HUES48 (cell line): ENCODE data around the gene SERBP1.
A peak's percentile ranks its signal among the peaks of the same experiment; 100 is the strongest.
"Not testable (repeated sequence)": the region's sequence is repeated elsewhere in the genome, so short reads cannot be mapped to it uniquely, and the experiment has no call there.

Experiments
- H3K27ac ChIP-seq: one replicate; pipeline ENCODE4 v1.7.0; 2013; ENCODE audit warnings: low read depth, low read length, inconsistent platforms
- H3K27me3 ChIP-seq: 2 replicates; pipeline ENCODE4 v1.6.1; 2013; ENCODE audit warnings: mild to moderate bottlenecking, low read length; ENCODE audit not compliant: control insufficient read depth, insufficient read depth
- H3K36me3 ChIP-seq: 2 replicates; pipeline ENCODE4 v1.6.1; 2013; ENCODE audit warnings: low read length; ENCODE audit not compliant: control insufficient read depth, insufficient read depth
- H3K4me1 ChIP-seq: 2 replicates; pipeline ENCODE4 v1.6.1; 2013; ENCODE audit warnings: mild to moderate bottlenecking, low read length; ENCODE audit not compliant: control insufficient read depth, insufficient read depth
- H3K4me3 ChIP-seq: 2 replicates; pipeline ENCODE4 v1.5.1; 2013; ENCODE audit warnings: mild to moderate bottlenecking, low read depth, low read length
- H3K9ac ChIP-seq: 2 replicates; pipeline ENCODE4 v1.6.1; 2013; ENCODE audit warnings: mild to moderate bottlenecking, low read depth, low read length, moderate library complexity
- H3K9me3 ChIP-seq: 2 replicates; pipeline ENCODE4 v1.6.1; 2013; ENCODE audit warnings: low read length; ENCODE audit not compliant: control insufficient read depth, insufficient read depth

The SERBP1 gene

GRCh38 chr1:67429011-67429527 is 1.1 kb downstream of the SERBP1 start:
- Histone ChIP-seq H3K9me3 (no peaks in the 10 kb centered on the region), H3K4me1 (peaks cover 19% of the 10 kb centered on the region), H3K27ac (peak overlapping the region; percentile 80), H3K36me3 (peaks cover 55% of the 10 kb centered on the region), H3K4me3 (peak overlapping the region; percentile 90), H3K9ac (peak overlapping the region; percentile 95), H3K27me3 (no peaks in the 10 kb centered on the region)

- no peaks in the 10 kb centered on the region for H3K27me3 ChIP-seq
- H3K4me1 ChIP-seq, result peaks cover 19% of the 10 kb centered on the region
- H3K9me3 ChIP-seq, result no peaks in the 10 kb centered on the region
- no peak overlapping the region for H3K27ac ChIP-seq
- H3K4me3 ChIP-seq, result peak overlapping the region; percentile 90
- peaks cover 66% of the 10 kb centered on the region for H3K36me3 ChIP-seq
- H3K9ac ChIP-seq, result peak overlapping the region; percentile 95
These were observed 2.3 kb downstream of the SERBP1 start for GRCh38 chr1:67427947-67428346.

GRCh38 chr1:67427465-67427864 is 2.7 kb downstream of the SERBP1 start:
- H3K4me1 ChIP-seq, result peaks cover 15% of the 10 kb centered on the region
- no peaks in the 10 kb centered on the region for H3K27me3 ChIP-seq
- no peak overlapping the region for H3K9ac ChIP-seq
- peak overlapping the region; percentile 90 for H3K4me3 ChIP-seq
- H3K9me3 ChIP-seq, result no peaks in the 10 kb centered on the region
- H3K36me3 ChIP-seq, result peaks cover 71% of the 10 kb centered on the region
- H3K27ac ChIP-seq, result no peak overlapping the region

DNA sequence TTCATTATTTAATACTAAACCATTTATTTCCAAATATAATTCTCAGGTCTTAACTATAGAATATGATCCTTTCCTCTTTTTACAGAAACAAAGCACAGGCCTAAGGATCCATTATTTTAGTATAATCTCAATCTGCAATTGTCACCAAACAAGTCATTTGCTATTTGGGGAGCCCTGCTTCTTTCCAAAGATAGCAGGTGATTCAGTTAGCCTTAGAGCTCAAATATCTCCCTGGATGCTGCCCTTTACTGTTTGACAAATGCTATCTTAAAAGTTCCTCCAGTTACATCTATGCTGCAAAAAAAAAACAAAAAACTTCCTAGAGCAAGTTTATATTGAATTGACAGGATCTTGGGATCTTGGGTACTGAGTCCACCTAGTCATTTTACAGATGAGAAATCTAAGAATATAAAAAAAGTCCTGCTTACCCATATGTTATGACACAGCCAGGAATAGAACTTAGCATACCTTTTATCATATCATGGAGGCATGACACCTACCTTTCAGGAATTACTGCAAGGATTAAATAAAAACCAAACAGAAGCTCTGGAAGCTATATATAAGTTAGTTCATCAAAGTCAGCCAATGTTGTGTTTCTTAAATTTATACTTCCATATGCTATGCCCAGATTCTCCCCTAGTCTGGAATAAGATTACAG is 9.2 kb downstream of the SERBP1 start:
- no peaks in the 10 kb centered on the region for H3K4me1 ChIP-seq
- no peaks in the 10 kb centered on the region for H3K27me3 ChIP-seq
- no peaks in the 10 kb centered on the region for H3K9me3 ChIP-seq
- H3K9ac ChIP-seq, result no peak overlapping the region
- no peak overlapping the region for H3K4me3 ChIP-seq
- no peak overlapping the region for H3K27ac ChIP-seq
- peaks cover 100% of the 10 kb centered on the region for H3K36me3 ChIP-seq

GRCh38 chr1:67418839-67419586 is 11.2 kb downstream of the SERBP1 start:
- Histone ChIP-seq H3K9me3 (no peaks in the 10 kb centered on the region), H3K9ac (no peak overlapping the region), H3K27me3 (no peaks in the 10 kb centered on the region), H3K4me1 (no peaks in the 10 kb centered on the region), H3K36me3 (peaks cover 100% of the 10 kb centered on the region), H3K27ac (no peak overlapping the region), H3K4me3 (no peak overlapping the region)

- not testable (repeated sequence) for H3K27me3 ChIP-seq, H3K9ac ChIP-seq, H3K27ac ChIP-seq, H3K4me3 ChIP-seq, H3K4me1 ChIP-seq, H3K9me3 ChIP-seq
- peaks cover 100% of the 10 kb centered on the region for H3K36me3 ChIP-seq
These were observed 12.5 kb downstream of the SERBP1 start for GRCh38 chr1:67417733-67418132.

GRCh38 chr1:67415041-67415440 is 15.2 kb downstream of the SERBP1 start:
- Histone ChIP-seq H3K9ac (no peak overlapping the region), H3K27ac (no peak overlapping the region), H3K4me1 (0 out of 2 replicates have a peak, but pooled peaks cover 4% of the 10 kb centered on the region), H3K27me3 (no peaks in the 10 kb centered on the region), H3K36me3 (peaks cover 98% of the 10 kb centered on the region), H3K4me3 (no peak overlapping the region), H3K9me3 (no peaks in the 10 kb centered on the region)

DNA sequence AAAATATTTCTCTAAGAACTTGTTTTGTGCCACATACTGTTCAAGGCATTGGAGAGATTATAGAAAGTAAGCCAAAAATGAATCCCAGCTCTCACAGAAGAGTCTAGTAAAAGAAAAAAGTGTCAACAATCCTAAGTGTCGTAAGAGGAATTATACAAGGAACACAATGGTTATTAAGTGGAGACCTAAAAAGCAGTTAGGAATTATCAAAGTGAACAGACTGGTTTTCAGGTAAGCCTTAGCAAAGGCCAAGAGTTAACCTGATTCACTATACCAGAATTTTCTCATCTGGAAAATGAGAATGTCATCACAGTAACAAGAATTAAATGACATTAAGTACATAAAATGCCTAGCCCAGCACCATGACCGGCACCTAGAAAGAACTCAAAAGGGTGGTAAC is 15.6 kb downstream of the SERBP1 start:
- H3K9me3 ChIP-seq, result no peaks in the 10 kb centered on the region
- H3K27me3 ChIP-seq, result no peaks in the 10 kb centered on the region
- no peak overlapping the region for H3K9ac ChIP-seq
- H3K4me1 ChIP-seq, result 0 out of 2 replicates have a peak, but pooled peaks cover 4% of the 10 kb centered on the region
- H3K4me3 ChIP-seq, result no peak overlapping the region
- no peak overlapping the region for H3K27ac ChIP-seq
- peaks cover 98% of the 10 kb centered on the region for H3K36me3 ChIP-seq

- peaks cover 88% of the 10 kb centered on the region for H3K36me3 ChIP-seq
- not testable (repeated sequence) for H3K4me3 ChIP-seq, H3K27me3 ChIP-seq, H3K9me3 ChIP-seq, H3K4me1 ChIP-seq, H3K27ac ChIP-seq, H3K9ac ChIP-seq
These were observed 17.1 kb downstream of the SERBP1 start for GRCh38 chr1:67413101-67413500.

DNA sequence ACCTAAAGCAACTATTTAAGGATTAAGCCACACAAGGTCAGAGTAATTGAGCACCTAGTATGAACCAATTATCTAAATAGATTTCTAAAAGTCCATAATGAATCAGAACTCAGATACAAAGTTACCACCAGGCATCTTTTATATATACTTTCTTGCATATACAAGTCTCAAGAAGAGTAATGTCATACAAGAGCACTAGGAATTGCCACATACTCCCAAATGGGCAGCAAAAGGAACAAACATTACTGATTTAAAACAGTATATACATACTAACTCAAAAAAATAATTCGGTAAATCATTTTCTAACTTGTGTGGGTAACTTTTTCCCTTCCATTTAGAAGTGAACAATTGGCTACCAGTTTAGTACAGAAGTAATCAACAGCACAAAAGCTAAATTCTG is 22.1 kb downstream of the SERBP1 start:
- Histone ChIP-seq H3K36me3 (peaks cover 50% of the 10 kb centered on the region), H3K9me3 (no peaks in the 10 kb centered on the region), H3K4me3 (no peak overlapping the region), H3K4me1 (peaks cover 9% of the 10 kb centered on the region; the same call in 1 of the 2 replicates), H3K27me3 (no peaks in the 10 kb centered on the region), H3K27ac (no peak overlapping the region), H3K9ac (no peak overlapping the region)

GRCh38 chr1:67407498-67407897 is 22.7 kb downstream of the SERBP1 start:
- H3K27ac ChIP-seq, result no peak overlapping the region
- peaks cover 9% of the 10 kb centered on the region; the same call in 1 of the 2 replicates for H3K4me1 ChIP-seq
- H3K36me3 ChIP-seq, result peaks cover 46% of the 10 kb centered on the region
- no peak overlapping the region for H3K4me3 ChIP-seq
- no peak overlapping the region for H3K9ac ChIP-seq
- H3K27me3 ChIP-seq, result no peaks in the 10 kb centered on the region
- no peaks in the 10 kb centered on the region for H3K9me3 ChIP-seq
